Stomach (tissue), 4 donors: Measurements from ENCODE around the gene MAB21L4.

Experiments
- POLR2A ChIP-seq, 4 donors: fragments of 450-650 bp; IDR thresholded peaks; one replicate each; pipeline ENCODE4 v1.6.1; 2016; ENCODE audit warnings: antibody characterized with exemption in 4 of 4, control low read depth in 2 of 4, mild to moderate bottlenecking in 1 of 4, moderate library complexity in 1 of 4
- TF ChIP-seq, protein P1 (sequence below), 7 experiments: fragments of 450-650 bp in 4 of 7; fragments of 200-600 bp in 3 of 7; sonication (generic) in 3 of 7; IDR thresholded peaks; one replicate each; pipeline ENCODE4 v1.5.1; 2016 to 2019; ENCODE audit warnings: antibody characterized with exemption in 7 of 7, control low read depth in 2 of 7, mild to moderate bottlenecking in 1 of 7

DNA sequence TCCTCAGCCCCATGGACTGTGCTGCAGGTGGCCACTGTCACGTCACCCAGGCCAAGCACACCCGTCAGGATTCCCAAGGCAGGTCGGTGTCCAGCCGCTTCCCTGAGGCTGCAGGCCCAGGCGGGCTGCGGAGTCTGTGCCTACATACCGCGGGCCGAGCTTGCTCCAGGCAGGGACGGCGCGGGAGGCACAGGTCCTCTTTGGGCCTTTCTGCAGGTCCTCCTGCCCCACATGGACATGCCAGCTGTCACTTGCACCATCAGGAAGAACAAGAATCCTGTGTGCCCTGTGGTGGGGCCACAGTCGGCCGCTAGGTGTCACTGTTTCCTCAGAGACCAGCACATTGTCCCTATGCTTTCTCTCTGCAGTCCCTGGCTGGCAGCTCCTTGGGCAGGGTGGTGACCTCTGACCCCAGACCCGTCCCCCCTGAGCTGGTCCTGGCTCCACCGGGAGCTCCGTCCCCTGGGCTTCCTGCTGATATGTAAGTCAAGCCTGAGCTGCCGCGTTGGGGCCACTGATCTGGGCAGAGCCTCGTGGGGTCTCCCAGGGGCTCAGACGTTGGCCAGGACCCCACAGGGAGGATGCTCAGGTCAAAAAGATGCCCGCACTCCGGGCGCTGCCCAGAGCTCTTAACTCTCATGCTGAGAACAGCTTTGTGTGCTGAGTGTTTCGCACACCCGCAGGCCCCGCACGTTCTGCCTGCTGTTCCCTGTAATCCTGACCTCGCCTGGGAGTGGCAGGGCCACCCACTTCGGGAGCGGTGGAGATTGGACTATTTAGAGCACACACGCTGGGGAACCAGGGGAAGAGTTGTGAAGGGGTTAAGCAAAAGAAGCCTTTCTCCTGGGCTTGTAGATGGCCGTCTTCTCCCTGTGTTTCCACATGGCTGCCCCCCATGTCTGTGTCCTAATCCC lies 44.6 kb downstream of the MAB21L4 start:
- TF ChIP-seq, protein P1, sequence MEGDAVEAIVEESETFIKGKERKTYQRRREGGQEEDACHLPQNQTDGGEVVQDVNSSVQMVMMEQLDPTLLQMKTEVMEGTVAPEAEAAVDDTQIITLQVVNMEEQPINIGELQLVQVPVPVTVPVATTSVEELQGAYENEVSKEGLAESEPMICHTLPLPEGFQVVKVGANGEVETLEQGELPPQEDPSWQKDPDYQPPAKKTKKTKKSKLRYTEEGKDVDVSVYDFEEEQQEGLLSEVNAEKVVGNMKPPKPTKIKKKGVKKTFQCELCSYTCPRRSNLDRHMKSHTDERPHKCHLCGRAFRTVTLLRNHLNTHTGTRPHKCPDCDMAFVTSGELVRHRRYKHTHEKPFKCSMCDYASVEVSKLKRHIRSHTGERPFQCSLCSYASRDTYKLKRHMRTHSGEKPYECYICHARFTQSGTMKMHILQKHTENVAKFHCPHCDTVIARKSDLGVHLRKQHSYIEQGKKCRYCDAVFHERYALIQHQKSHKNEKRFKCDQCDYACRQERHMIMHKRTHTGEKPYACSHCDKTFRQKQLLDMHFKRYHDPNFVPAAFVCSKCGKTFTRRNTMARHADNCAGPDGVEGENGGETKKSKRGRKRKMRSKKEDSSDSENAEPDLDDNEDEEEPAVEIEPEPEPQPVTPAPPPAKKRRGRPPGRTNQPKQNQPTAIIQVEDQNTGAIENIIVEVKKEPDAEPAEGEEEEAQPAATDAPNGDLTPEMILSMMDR (IDR thresholded peaks at IDR 0.05), result peak in 6 of 7 experiments; percentile 20 to 95 (median 90)
- TF ChIP-seq POLR2A (IDR thresholded peaks at IDR 0.05), result no peak
